AG04449 (cell line): ENCODE data around the gene AGT.

Experiments
- CTCF ChIA-PET: fragments of 350-600 bp; formaldehyde crosslinking; extraction: SDS; loops from one replicate; lab custom pipeline; 2021; ENCODE audit warnings: antibody characterized with exemption; lab: Yijun Ruan, JAX
- POLR2A ChIA-PET: fragments of 400-600, 350-600 bp; formaldehyde crosslinking; extraction: SDS; loops from one replicate; lab custom pipeline; 2020; ENCODE audit warnings: antibody characterized with exemption, inconsistent platforms; lab: Yijun Ruan, JAX
- DNase-seq: peaks from one replicate; pipeline ENCODE4 v3.0.0-alpha.2; 2010; ENCODE audit warnings: low read depth, low spot score
- H3K4me3 ChIP-seq: 2 replicates; pipeline ENCODE4 v1.5.1; 2011; ENCODE audit warnings: low read depth, mild to moderate bottlenecking, control low read depth, low read length
- CTCF ChIP-seq: IDR thresholded peaks from one replicate; pipeline ENCODE4 v1.5.1; 2011; ENCODE audit warnings: mild to moderate bottlenecking, moderate library complexity, low read length, control low read depth, inconsistent platforms; ENCODE audit not compliant: insufficient read depth; ENCODE audit errors: missing control alignments

Gene AGT

GRCh38 chr1:230746617-230747016 lies 32.7 kb upstream of the AGT start:
- TF ChIP-seq CTCF: no peak
- ChIA-PET POLR2A (no interaction called here), CTCF (no interaction called here)
- DNase-seq: no peak
- no peak overlapping the region for H3K4me3 ChIP-seq

- TF ChIP-seq CTCF: no peak
- ChIA-PET POLR2A (no interaction called here), CTCF (interaction anchor here (1.3 to 2.2 kb wide), 2 partner anchors 28 to 31 kb away, joined by 3 to 9 read pairs; partner anchors contain the start of gene AGT)
- DNase-seq: no peak
- H3K4me3 ChIP-seq: no peak overlapping the region
These were observed 31.1 kb upstream of the AGT start for GRCh38 chr1:230745071-230745470.

- CTCF ChIA-PET: interaction anchor here (0.7 to 2.2 kb wide), 4 partner anchors 12 to 102 kb away, joined by 3 to 9 read pairs (median 3); partner anchors contain the start of genes AGT and COG2
- POLR2A ChIA-PET: no interaction called here
- H3K4me3 ChIP-seq: no peak overlapping the region
- no peak for TF ChIP-seq CTCF
- DNase-seq: peak; percentile 17
These were observed 30.5 kb upstream of the AGT start for GRCh38 chr1:230744382-230744781.

- no peak for DNase-seq
- POLR2A ChIA-PET: no interaction called here
These were observed 30.0 kb upstream of the AGT start for GRCh38 chr1:230743899-230744298.

GRCh38 chr1:230739564-230740290 lies 25.8 kb upstream of the AGT start:
- no peak for TF ChIP-seq CTCF
- no peak for DNase-seq
- H3K4me3 ChIP-seq: no peak overlapping the region
- ChIA-PET POLR2A (no interaction called here), CTCF (interaction anchor here (1.3 kb wide), 1 partner anchor 33 kb away, joined by 4 read pairs; no protein-coding TSS in a partner anchor)

More at GRCh38 chr1:230743899-230744298, 30.0 kb upstream of the AGT start:
- no peak for TF ChIP-seq CTCF
- H3K4me3 ChIP-seq: no peak overlapping the region
- CTCF ChIA-PET: interaction anchor here (0.7 to 2.2 kb wide), 4 partner anchors 12 to 102 kb away, joined by 3 to 9 read pairs (median 3); partner anchors contain the start of gene COG2

GRCh38 chr1:230737622-230738262 lies 23.8 kb upstream of the AGT start:
- TF ChIP-seq CTCF: no peak
- POLR2A ChIA-PET: no interaction called here
- no peak overlapping the region for H3K4me3 ChIP-seq
- CTCF ChIA-PET: no interaction called here
- no peak for DNase-seq
